Activated CD4-positive, alpha-beta T cell treated with anti-CD3 and anti-CD28 coated beads for 36 hours (primary cell): Measurements from ENCODE around the gene PLXDC2. TPM values are rescaled to one million over a fixed set of nuclear protein-coding genes. Genes with fewer than 3 reads are reported as not detected.

Experiments used
- ATAC-seq: fragments of 200-7000 bp; cut with Tn5 transposase; one replicate; pipeline ENCODE4 v1.10.0; 2021; ENCODE audit warnings: mild to moderate bottlenecking, moderate library complexity
- CTCF ChIA-PET: fragments of 350-600 bp; sonication (Branson Sonifier 250); formaldehyde crosslinking; loops from one replicate; lab custom pipeline; 2021; ENCODE audit warnings: antibody characterized with exemption; lab: Charles Lee
- POLR2A ChIA-PET: fragments of 350-600 bp; sonication (Branson Sonifier 250); formaldehyde crosslinking; loops from one replicate; lab custom pipeline; 2021; ENCODE audit warnings: antibody characterized with exemption, inconsistent platforms; lab: Charles Lee
- DNase-seq: peaks from one replicate; pipeline ENCODE4 v3.0.0-alpha.2; 2020
- H3K27ac Mint-ChIP-seq: one replicate; pipeline ENCODE4 v1.8.0; 2021; ENCODE audit warnings: mixed read lengths
- H3K27me3 Mint-ChIP-seq: one replicate; pipeline ENCODE4 v1.8.0; 2021; ENCODE audit warnings: mixed read lengths
- H3K36me3 Mint-ChIP-seq: one replicate; pipeline ENCODE4 v1.8.0; 2021; ENCODE audit warnings: low read depth, mixed read lengths
- H3K4me1 Mint-ChIP-seq: one replicate; pipeline ENCODE4 v1.8.0; 2021; ENCODE audit warnings: mixed read lengths
- H3K4me3 Mint-ChIP-seq: one replicate; pipeline ENCODE4 v1.8.0; 2021; ENCODE audit warnings: mild to moderate bottlenecking, moderate library complexity, mixed read lengths
- H3K9me3 Mint-ChIP-seq: one replicate; pipeline ENCODE4 v1.8.0; 2021; ENCODE audit warnings: low read depth, mixed read lengths
- intact Hi-C, 2 experiments: fragments of 100-400 bp; cut with DNase I in 1 of 2; cut with micrococcal nuclease in 1 of 2; formaldehyde crosslinking; loops; one replicate each; pipeline versions ENCODE4 v1.14.2 to v1.15.1; 2022 to 2024; cut with DNase I, micrococcal nuclease
- total RNA-seq, 2 experiments: library from RNA; stranded (reverse); gene quantifications; one replicate each; pipeline ENCODE4 v1.2.3, GENCODE V29; 2021

The PLXDC2 gene
- total RNA-seq, 2 experiments from 2014 or later = not detected

- H3K4me1 Mint-ChIP-seq = no peaks in the 10 kb centered on the region
- H3K27me3 Mint-ChIP-seq = no peaks in the 10 kb centered on the region
- no peaks in the 10 kb centered on the region for H3K36me3 Mint-ChIP-seq
- CTCF ChIA-PET = no interaction called here
- ATAC-seq = no peak
- DNase-seq = no peak
- H3K27ac Mint-ChIP-seq = no peak overlapping the region
- intact Hi-C loops = no loop called here
- POLR2A ChIA-PET = no interaction called here
- no peak overlapping the region for H3K4me3 Mint-ChIP-seq
- no peaks in the 10 kb centered on the region for H3K9me3 Mint-ChIP-seq
Observed at GRCh38 chr10:20240643-20241042, 424.4 kb downstream of the PLXDC2 start.

- no peak overlapping the region for H3K27ac Mint-ChIP-seq
- ChIA-PET POLR2A (no interaction called here), CTCF (no interaction called here)
- intact Hi-C loops = no loop called here
- H3K36me3 Mint-ChIP-seq = no peaks in the 10 kb centered on the region
- no peak overlapping the region for H3K4me3 Mint-ChIP-seq
- no peak for DNase-seq
- ATAC-seq = no peak
- no peaks in the 10 kb centered on the region for H3K4me1 Mint-ChIP-seq
- no peaks in the 10 kb centered on the region for H3K9me3 Mint-ChIP-seq
- no peaks in the 10 kb centered on the region for H3K27me3 Mint-ChIP-seq
Observed at GRCh38 chr10:20247454-20247853, 431.2 kb downstream of the PLXDC2 start.

GRCh38 chr10:20247891-20248708 is 431.9 kb downstream of the PLXDC2 start:
- ChIA-PET POLR2A (no interaction called here), CTCF (no interaction called here)
- no peak overlapping the region for H3K4me3 Mint-ChIP-seq
- no peak for ATAC-seq
- intact Hi-C loops = no loop called here
- H3K36me3 Mint-ChIP-seq = no peaks in the 10 kb centered on the region
- H3K27ac Mint-ChIP-seq = no peak overlapping the region
- DNase-seq = no peak
- no peaks in the 10 kb centered on the region for H3K4me1 Mint-ChIP-seq
- no peaks in the 10 kb centered on the region for H3K27me3 Mint-ChIP-seq
- no peaks in the 10 kb centered on the region for H3K9me3 Mint-ChIP-seq

- H3K9me3 Mint-ChIP-seq = no peaks in the 10 kb centered on the region
- H3K4me1 Mint-ChIP-seq = no peaks in the 10 kb centered on the region
- POLR2A ChIA-PET = no interaction called here
- H3K27me3 Mint-ChIP-seq = no peaks in the 10 kb centered on the region
- no peak overlapping the region for H3K4me3 Mint-ChIP-seq
- intact Hi-C loops = no loop called here
- no peak overlapping the region for H3K27ac Mint-ChIP-seq
- H3K36me3 Mint-ChIP-seq = no peaks in the 10 kb centered on the region
- ATAC-seq (no peak), DNase-seq (no peak)
- CTCF ChIA-PET = no interaction called here
Observed at GRCh38 chr10:20254078-20254477, 437.8 kb downstream of the PLXDC2 start.

GRCh38 chr10:20254497-20254896 is 438.3 kb downstream of the PLXDC2 start:
- CTCF ChIA-PET = no interaction called here
- DNase-seq = no peak

GRCh38 chr10:20256969-20257368 is 440.7 kb downstream of the PLXDC2 start:
- no peak overlapping the region for H3K4me3 Mint-ChIP-seq
- CTCF ChIA-PET = no interaction called here
- peaks cover 2% of the 10 kb centered on the region for H3K9me3 Mint-ChIP-seq
- H3K27ac Mint-ChIP-seq = no peak overlapping the region
- intact Hi-C loops = no loop called here
- ATAC-seq (no peak), DNase-seq (no peak)
- POLR2A ChIA-PET = no interaction called here
- no peaks in the 10 kb centered on the region for H3K36me3 Mint-ChIP-seq
- H3K4me1 Mint-ChIP-seq = no peaks in the 10 kb centered on the region
- no peaks in the 10 kb centered on the region for H3K27me3 Mint-ChIP-seq

More at GRCh38 chr10:20254497-20254896, 438.3 kb downstream of the PLXDC2 start:
- H3K27me3 Mint-ChIP-seq = no peaks in the 10 kb centered on the region
- no peak overlapping the region for H3K27ac Mint-ChIP-seq
- POLR2A ChIA-PET = no interaction called here
- intact Hi-C loops = no loop called here
- H3K4me3 Mint-ChIP-seq = no peak overlapping the region
- ATAC-seq = no peak
- H3K4me1 Mint-ChIP-seq = no peaks in the 10 kb centered on the region
- H3K36me3 Mint-ChIP-seq = no peaks in the 10 kb centered on the region
- no peaks in the 10 kb centered on the region for H3K9me3 Mint-ChIP-seq

- H3K27me3 Mint-ChIP-seq = no peaks in the 10 kb centered on the region
- H3K27ac Mint-ChIP-seq = no peak overlapping the region
- no peak overlapping the region for H3K4me3 Mint-ChIP-seq
- H3K36me3 Mint-ChIP-seq = no peaks in the 10 kb centered on the region
- ChIA-PET POLR2A (no interaction called here), CTCF (no interaction called here)
- intact Hi-C loops = no loop called here
- DNase-seq (no peak), ATAC-seq (no peak)
- H3K4me1 Mint-ChIP-seq = no peaks in the 10 kb centered on the region
- peaks cover 2% of the 10 kb centered on the region for H3K9me3 Mint-ChIP-seq
Observed at GRCh38 chr10:20257422-20257821, 441.2 kb downstream of the PLXDC2 start.

GRCh38 chr10:20265146-20265545 is 448.9 kb downstream of the PLXDC2 start:
- no peak overlapping the region for H3K4me3 Mint-ChIP-seq
- no peak overlapping the region for H3K27ac Mint-ChIP-seq
- H3K4me1 Mint-ChIP-seq = no peaks in the 10 kb centered on the region
- no peaks in the 10 kb centered on the region for H3K27me3 Mint-ChIP-seq
- DNase-seq = no peak
- no peak for ATAC-seq
- intact Hi-C loops = no loop called here
- POLR2A ChIA-PET = no interaction called here
- CTCF ChIA-PET = no interaction called here
- peaks cover 4% of the 10 kb centered on the region for H3K9me3 Mint-ChIP-seq
- H3K36me3 Mint-ChIP-seq = no peaks in the 10 kb centered on the region

GRCh38 chr10:20267734-20268133 is 451.5 kb downstream of the PLXDC2 start:
- H3K36me3 Mint-ChIP-seq = no peaks in the 10 kb centered on the region
- CTCF ChIA-PET = no interaction called here
- H3K4me3 Mint-ChIP-seq = no peak overlapping the region
- peaks cover 2% of the 10 kb centered on the region for H3K9me3 Mint-ChIP-seq
- ATAC-seq = no peak
- H3K27me3 Mint-ChIP-seq = no peaks in the 10 kb centered on the region
- intact Hi-C loops = no loop called here
- no peak overlapping the region for H3K27ac Mint-ChIP-seq
- POLR2A ChIA-PET = no interaction called here
- H3K4me1 Mint-ChIP-seq = no peaks in the 10 kb centered on the region
- DNase-seq = no peak

GRCh38 chr10:20271490-20271889 is 455.3 kb downstream of the PLXDC2 start:
- ChIA-PET CTCF (no interaction called here), POLR2A (no interaction called here)

GRCh38 chr10:20272608-20273007 is 456.4 kb downstream of the PLXDC2 start:
- no peaks in the 10 kb centered on the region for H3K36me3 Mint-ChIP-seq
- no peaks in the 10 kb centered on the region for H3K4me1 Mint-ChIP-seq
- no peaks in the 10 kb centered on the region for H3K9me3 Mint-ChIP-seq
- DNase-seq (no peak), ATAC-seq (no peak)
- H3K4me3 Mint-ChIP-seq = no peak overlapping the region
- no peaks in the 10 kb centered on the region for H3K27me3 Mint-ChIP-seq
- ChIA-PET POLR2A (no interaction called here), CTCF (interaction anchor here (0.5 kb wide), 1 partner anchor 1369 kb away, joined by 3 read pairs; no protein-coding TSS in a partner anchor)
- H3K27ac Mint-ChIP-seq = no peak overlapping the region
- intact Hi-C loops = no loop called here

More at GRCh38 chr10:20271490-20271889, 455.3 kb downstream of the PLXDC2 start:
- Mint-ChIP-seq H3K36me3 (no peaks in the 10 kb centered on the region), H3K27ac (no peak overlapping the region), H3K4me3 (no peak overlapping the region), H3K27me3 (no peaks in the 10 kb centered on the region), H3K4me1 (no peaks in the 10 kb centered on the region), H3K9me3 (no peaks in the 10 kb centered on the region)
- ATAC-seq (no peak), DNase-seq (no peak)
- intact Hi-C loops = no loop called here

- Mint-ChIP-seq H3K27me3 (no peaks in the 10 kb centered on the region), H3K4me3 (no peak overlapping the region), H3K36me3 (no peaks in the 10 kb centered on the region), H3K27ac (no peak overlapping the region), H3K4me1 (no peaks in the 10 kb centered on the region), H3K9me3 (no peaks in the 10 kb centered on the region)
- POLR2A ChIA-PET = no interaction called here
- CTCF ChIA-PET = no interaction called here
- intact Hi-C loops = no loop called here
- no peak for DNase-seq
- ATAC-seq = no peak
Observed at GRCh38 chr10:20274571-20274970, 458.3 kb downstream of the PLXDC2 start.
